Motor neuron (in vitro differentiated cells): Measurements from ENCODE around the gene CHD6. TPM values are rescaled to one million over a fixed set of nuclear protein-coding genes. Genes with fewer than 3 reads are reported as not detected.
A peak's percentile ranks its signal among the peaks of the same experiment; 100 is the strongest.

ENCODE experiments used
- ATAC-seq, 8 experiments: fragments of 200-7000 bp; cut with Tn5 transposase; replicated peaks in 6 of 8; 2 replicates each; pipeline ENCODE4 v1.8.0; 2021; ENCODE audit warnings: mild to moderate bottlenecking in 8 of 8, moderate library complexity in 8 of 8
- H3K27ac ChIP-seq, 2 donors: fragments of 250-450 bp; sonication (Bioruptor Pico); 2 replicates each; pipeline ENCODE4 v1.9.0; 2021; ENCODE audit warnings: antibody characterized with exemption in 2 of 2, mild to moderate bottlenecking in 2 of 2, moderate library complexity in 1 of 2
- H3K4me1 ChIP-seq, 2 donors: fragments of 250-450 bp; sonication (Bioruptor Pico); replicated peaks in 1 of 2; 2 replicates each; pipeline ENCODE4 v1.6.1; 2021; ENCODE audit warnings: antibody characterized with exemption in 2 of 2, mild to moderate bottlenecking in 2 of 2, moderate library complexity in 1 of 2
- H3K4me3 ChIP-seq, 5 donors: fragments of 250-450 bp; sonication (Bioruptor Pico); 2 replicates each; pipeline ENCODE4 v1.9.0; 2021; ENCODE audit warnings: antibody characterized with exemption in 5 of 5, mild to moderate bottlenecking in 5 of 5, moderate library complexity in 4 of 5
- WGBS, 10 experiments: fragments of 450-650 bp; shearing (Covaris generic); methylation state at CpG; one replicate each; pipeline ENCODE4 v1.0.0; 2022; 5-methylcytosine and 5-hydroxymethylcytosine counted together
- in situ Hi-C, 9 experiments: fragments of 400-800 bp; cut with MboI; loops; one replicate each; pipeline ENCODE4 v1.15.0; 2021; ENCODE audit warnings: low sequenced_read_pairs in 9 of 9, low pct_unique_long_range_greater_than_20kb in 2 of 9; ENCODE audit not compliant: unreplicated experiment in 9 of 9
- total RNA-seq, 8 experiments: library from RNA; unstranded; fragments of 300-600 nt; gene quantifications; 2 replicates each; pipeline versions ENCODE4 v1.2.3 to v1.2.4, GENCODE V29; 2022

Gene CHD6, protein sequence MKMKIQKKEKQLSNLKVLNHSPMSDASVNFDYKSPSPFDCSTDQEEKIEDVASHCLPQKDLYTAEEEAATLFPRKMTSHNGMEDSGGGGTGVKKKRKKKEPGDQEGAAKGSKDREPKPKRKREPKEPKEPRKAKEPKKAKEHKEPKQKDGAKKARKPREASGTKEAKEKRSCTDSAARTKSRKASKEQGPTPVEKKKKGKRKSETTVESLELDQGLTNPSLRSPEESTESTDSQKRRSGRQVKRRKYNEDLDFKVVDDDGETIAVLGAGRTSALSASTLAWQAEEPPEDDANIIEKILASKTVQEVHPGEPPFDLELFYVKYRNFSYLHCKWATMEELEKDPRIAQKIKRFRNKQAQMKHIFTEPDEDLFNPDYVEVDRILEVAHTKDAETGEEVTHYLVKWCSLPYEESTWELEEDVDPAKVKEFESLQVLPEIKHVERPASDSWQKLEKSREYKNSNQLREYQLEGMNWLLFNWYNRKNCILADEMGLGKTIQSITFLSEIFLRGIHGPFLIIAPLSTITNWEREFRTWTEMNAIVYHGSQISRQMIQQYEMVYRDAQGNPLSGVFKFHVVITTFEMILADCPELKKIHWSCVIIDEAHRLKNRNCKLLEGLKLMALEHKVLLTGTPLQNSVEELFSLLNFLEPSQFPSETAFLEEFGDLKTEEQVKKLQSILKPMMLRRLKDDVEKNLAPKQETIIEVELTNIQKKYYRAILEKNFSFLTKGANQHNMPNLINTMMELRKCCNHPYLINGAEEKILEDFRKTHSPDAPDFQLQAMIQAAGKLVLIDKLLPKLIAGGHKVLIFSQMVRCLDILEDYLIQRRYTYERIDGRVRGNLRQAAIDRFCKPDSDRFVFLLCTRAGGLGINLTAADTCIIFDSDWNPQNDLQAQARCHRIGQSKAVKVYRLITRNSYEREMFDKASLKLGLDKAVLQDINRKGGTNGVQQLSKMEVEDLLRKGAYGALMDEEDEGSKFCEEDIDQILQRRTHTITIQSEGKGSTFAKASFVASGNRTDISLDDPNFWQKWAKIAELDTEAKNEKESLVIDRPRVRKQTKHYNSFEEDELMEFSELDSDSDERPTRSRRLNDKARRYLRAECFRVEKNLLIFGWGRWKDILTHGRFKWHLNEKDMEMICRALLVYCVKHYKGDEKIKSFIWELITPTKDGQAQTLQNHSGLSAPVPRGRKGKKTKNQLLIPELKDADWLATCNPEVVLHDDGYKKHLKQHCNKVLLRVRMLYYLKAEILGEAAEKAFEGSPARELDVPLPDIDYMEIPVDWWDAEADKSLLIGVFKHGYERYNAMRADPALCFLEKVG (N-terminal part only)
- total RNA-seq = 10 to 100 TPM; 19.4 to 59.2 (median 37.5) TPM

- in situ Hi-C loops = no loop called here
- ATAC-seq = peak; percentile 96 to 98 (median 97)
- Histone ChIP-seq H3K4me1 (peaks cover 4 to 9% of the 10 kb centered on the region in 2 donors), H3K27ac (peak within 1 kb of the TSS; percentile 49 to 87), H3K4me3 (peak within 1 kb of the TSS; percentile 72 to 98 (median 96))
- 0% methylated on average over 1 to 12 of the region's 102 CpGs; no CpG with 5 or more reads in 8 of the 10 experiments for WGBS, 10 experiments
These were observed at the start of gene CHD6 for GRCh38 chr20:41617902-41618806. CHD6 (minus strand) TSS chr20:41618377; CDS start chr20:41551337, 67,040 bp downstream.

- H3K27ac ChIP-seq = no peak overlapping the region
- no peak overlapping the region for H3K4me3 ChIP-seq
- in situ Hi-C loops = no loop called here
- no peaks in the 10 kb centered on the region for H3K4me1 ChIP-seq
- WGBS, 10 experiments = 15 to 85% (median 62%) methylated on average over 1 to 5 of the region's 5 CpGs; no CpG with 5 or more reads in 4 of the 10 experiments
- ATAC-seq = peak in 1 of 8 experiments; percentile 75
These were observed 46.4 kb upstream of the CHD6 start for GRCh38 chr20:41664584-41664983.

DNA sequence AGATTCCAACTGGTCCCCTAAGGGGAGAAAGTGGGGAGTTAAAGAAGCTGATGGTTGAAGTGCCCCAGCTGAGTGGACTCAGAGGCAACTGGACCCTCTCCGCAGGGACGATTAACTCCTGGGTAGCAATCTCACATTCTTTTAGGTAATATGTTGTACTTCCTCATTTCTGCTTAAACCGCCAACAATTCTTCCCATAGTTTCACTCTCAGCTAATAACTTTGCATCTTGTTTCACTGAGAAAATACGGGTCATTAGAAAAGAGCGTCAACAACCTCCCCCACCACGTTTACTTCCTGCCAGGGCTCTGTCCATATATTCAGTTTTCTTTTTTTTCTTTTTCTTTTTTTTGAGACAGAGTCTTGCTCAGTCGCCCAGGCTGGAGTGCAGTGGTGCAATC, 39.5 kb upstream of the CHD6 start:
- in situ Hi-C loops = no loop called here
- Histone ChIP-seq H3K4me1 (peaks cover 0 to 4% of the 10 kb centered on the region in 2 donors), H3K27ac (no peak overlapping the region), H3K4me3 (no peak overlapping the region)
- WGBS, 10 experiments = 24 to 100% (median 80%) methylated on average over 2 to 7 of the region's 7 CpGs; no CpG with 5 or more reads in 1 of the 10 experiments
- no peak for ATAC-seq

- in situ Hi-C loops = no loop called here
- WGBS, 10 experiments = 40 to 100% (median 57%) methylated on average over 1 to 2 of the region's 3 CpGs; no CpG with 5 or more reads in 5 of the 10 experiments
- Histone ChIP-seq H3K27ac (no peak overlapping the region), H3K4me3 (no peak overlapping the region), H3K4me1 (peaks cover 0 to 4% of the 10 kb centered on the region in 2 donors)
- ATAC-seq = peak in 3 of 8 experiments; percentile 28 to 55 (median 49)
These were observed 37.9 kb upstream of the CHD6 start for GRCh38 chr20:41655962-41656618.

- in situ Hi-C loops = no loop called here
- peaks cover 3 to 4% of the 10 kb centered on the region in 2 donors for H3K4me1 ChIP-seq
- ATAC-seq = peak in 5 of 8 experiments; percentile 7 to 57 (median 28)
- H3K4me3 ChIP-seq = no peak overlapping the region
- WGBS, 10 experiments = 33 to 67% methylated on average over 1 of the region's 1 CpG; no CpG with 5 or more reads in 8 of the 10 experiments
- no peak overlapping the region for H3K27ac ChIP-seq
These were observed 36.7 kb upstream of the CHD6 start for GRCh38 chr20:41654884-41655283.

- Histone ChIP-seq H3K4me1 (peaks cover 3 to 4% of the 10 kb centered on the region in 2 donors), H3K27ac (no peak overlapping the region), H3K4me3 (no peak overlapping the region)
- peak in 5 of 8 experiments; percentile 76 to 85 (median 80) for ATAC-seq
- in situ Hi-C loops = no loop called here
- WGBS, 10 experiments = 0 to 83% (median 60%) methylated on average over 1 to 2 of the region's 3 CpGs; no CpG with 5 or more reads in 4 of the 10 experiments
These were observed 36.1 kb upstream of the CHD6 start for GRCh38 chr20:41654292-41654691.

- no peak overlapping the region for H3K4me3 ChIP-seq
These were observed 32.2 kb upstream of the CHD6 start for GRCh38 chr20:41650231-41650948.

GRCh38 chr20:41649489-41649888, 31.3 kb upstream of the CHD6 start:
- 0 to 100% (median 79%) methylated on average over 1 to 3 of the region's 3 CpGs; no CpG with 5 or more reads in 3 of the 10 experiments for WGBS, 10 experiments
- Histone ChIP-seq H3K27ac (no peak overlapping the region), H3K4me3 (no peak overlapping the region), H3K4me1 (peaks cover 3 to 4% of the 10 kb centered on the region in 2 donors)
- ATAC-seq = no peak
- in situ Hi-C loops = no loop called here

More at GRCh38 chr20:41650231-41650948, 32.2 kb upstream of the CHD6 start:
- no peak overlapping the region for H3K27ac ChIP-seq
- 0 to 38% (median 13%) methylated on average over 1 of the region's 1 CpG; no CpG with 5 or more reads in 3 of the 10 experiments for WGBS, 10 experiments
- H3K4me1 ChIP-seq = peaks cover 3 to 4% of the 10 kb centered on the region in 2 donors
- ATAC-seq = no peak
- in situ Hi-C loops = no loop called here

DNA sequence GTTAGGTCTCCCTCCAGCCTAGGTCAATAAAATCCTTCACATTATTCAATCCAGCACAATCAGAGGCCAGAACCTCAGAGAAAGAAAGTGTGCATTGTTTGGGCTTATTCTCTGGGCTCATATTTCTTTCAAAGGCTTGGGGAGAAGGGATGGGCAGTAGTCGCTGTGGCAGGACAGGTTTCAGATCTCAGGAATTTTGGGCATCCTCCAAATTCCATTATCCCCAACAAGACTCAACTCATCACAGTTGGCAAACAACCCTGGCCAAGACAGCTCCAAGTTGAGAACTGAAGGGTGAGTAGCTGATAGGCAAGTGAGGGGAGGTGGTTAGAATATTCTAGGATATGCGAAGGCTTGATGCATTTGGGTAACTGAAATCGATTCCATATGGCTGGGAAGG, 27.2 kb upstream of the CHD6 start:
- Histone ChIP-seq H3K4me3 (no peak overlapping the region), H3K4me1 (peaks cover 2 to 5% of the 10 kb centered on the region in 2 donors), H3K27ac (no peak overlapping the region)
- no peak for ATAC-seq
- 20 to 100% (median 80%) methylated on average over 1 to 3 of the region's 3 CpGs; no CpG with 5 or more reads in 6 of the 10 experiments for WGBS, 10 experiments
- in situ Hi-C loops = no loop called here

- Histone ChIP-seq H3K4me1 (peaks cover 0 to 5% of the 10 kb centered on the region in 2 donors), H3K27ac (no peak overlapping the region), H3K4me3 (no peak overlapping the region)
- peak; percentile 33 to 99 (median 96) for ATAC-seq
- in situ Hi-C loops = no loop called here
- WGBS, 10 experiments = 0 to 36% (median 21%) methylated on average over 2 to 3 of the region's 3 CpGs; no CpG with 5 or more reads in 5 of the 10 experiments
These were observed 25.3 kb upstream of the CHD6 start for GRCh38 chr20:41643504-41643938.
